HepG2 (cell line): ENCODE data around the gene BZW1. TPM values are rescaled to one million over a fixed set of nuclear protein-coding genes. Genes with fewer than 3 reads are reported as not detected.
A peak's percentile ranks its signal among the peaks of the same experiment; 100 is the strongest.

Source experiments
- AHR ChIP-seq: IDR thresholded peaks from 2 replicates; pipeline ENCODE4 v1.6.1; 2018; ENCODE audit warnings: missing genetic modification reagents, missing compliant biosample characterization
- CENPT ChIP-seq: sonication (generic); formaldehyde crosslinking; IDR thresholded peaks from 2 replicates; pipeline ENCODE4 v1.8.0; 2022; ENCODE audit warnings: low read depth, mild to moderate bottlenecking, moderate library complexity, missing genetic modification reagents
- EP300 ChIP-seq, 3 experiments: sonication (generic) in 1 of 3; formaldehyde crosslinking in 1 of 3; IDR thresholded peaks; 2 replicates each; pipeline versions ENCODE4 v1.5.1 to v1.6.1; 2011 to 2020; ENCODE audit warnings: low read depth in 2 of 3, low read length in 2 of 3, borderline replicate concordance in 1 of 3, improper control_type of control experiment in 1 of 3, mild to moderate bottlenecking in 1 of 3, missing genetic modification reagents in 1 of 3, moderate library complexity in 1 of 3
- ISX ChIP-seq: sonication (generic); formaldehyde crosslinking; conservative IDR thresholded peaks from 2 replicates; pipeline ENCODE4 v1.5.0; 2020; ENCODE audit warnings: missing genetic modification reagents
- RARG ChIP-seq: sonication (generic); formaldehyde crosslinking; IDR thresholded peaks from 2 replicates; pipeline ENCODE4 v1.4.0; 2020; ENCODE audit warnings: low read depth, mild to moderate bottlenecking, missing genetic modification reagents
- RNF2 ChIP-seq: fragments of 450-650 bp; conservative IDR thresholded peaks from 2 replicates; pipeline ENCODE4 v1.6.1; 2016; ENCODE audit warnings: low read depth
- SMAD1 ChIP-seq: sonication (generic); formaldehyde crosslinking; IDR thresholded peaks from 2 replicates; pipeline ENCODE4 v1.4.0; 2020; ENCODE audit warnings: missing genetic modification reagents, low read depth, mild to moderate bottlenecking, borderline replicate concordance
- SMARCE1 ChIP-seq: fragments of 450-650 bp; IDR thresholded peaks from 2 replicates; pipeline ENCODE4 v1.6.1; 2017; ENCODE audit warnings: borderline replicate concordance
- ZFP90 ChIP-seq: sonication (generic); formaldehyde crosslinking; IDR thresholded peaks from 2 replicates; pipeline ENCODE4 v1.8.0; 2022; ENCODE audit warnings: missing genetic modification reagents, mild to moderate bottlenecking, inconsistent platforms, borderline replicate concordance
- ZNF331 ChIP-seq: sonication (generic); formaldehyde crosslinking; IDR thresholded peaks from 2 replicates; pipeline ENCODE4 v1.4.0; 2020; ENCODE audit warnings: missing genetic modification reagents
- ZNF484 ChIP-seq: sonication (generic); formaldehyde crosslinking; IDR thresholded peaks from 2 replicates; pipeline ENCODE4 v1.5.1; 2020; ENCODE audit warnings: mild to moderate bottlenecking, low read depth, missing genetic modification reagents, borderline replicate concordance
- ZNF747 ChIP-seq: sonication (generic); formaldehyde crosslinking; IDR thresholded peaks from 2 replicates; pipeline ENCODE4 v1.8.1; 2023; ENCODE audit warnings: missing genetic modification reagents, mild to moderate bottlenecking, borderline replicate concordance
- ZNF883 ChIP-seq: sonication (generic); formaldehyde crosslinking; IDR thresholded peaks from 2 replicates; pipeline ENCODE4 v1.5.1; 2020; ENCODE audit warnings: mild to moderate bottlenecking, missing genetic modification reagents; ENCODE audit errors: not compliant biosample characterization
- polyA plus RNA-seq, 8 experiments: library from polyadenylated mRNA; depleted of rRNA in 3 of 8; stranded (reverse) in 7 of 8; unstranded in 1 of 8; fragments of >200 nt; fragmentation: Illumina TruSeq in 4 of 8; extraction: Trizol in 4 of 8; gene quantifications; 2 replicates each; pipeline versions ENCODE4 v1.2.1 to v1.2.3, GENCODE V29; 2011 to 2016; ENCODE audit warnings: low read depth in 4 of 8, missing spikeins in 1 of 8, mixed read lengths in 1 of 8; ENCODE audit not compliant: insufficient read depth in 1 of 8
- total RNA-seq, 5 experiments: library from RNA; depleted of rRNA; stranded (reverse); fragments of >200 nt; fragmentation: Illumina TruSeq; extraction: Trizol; gene quantifications; 2 replicates each; pipeline ENCODE4 v1.2.3, GENCODE V29; 2016; ENCODE audit warnings: low read depth in 1 of 5
- TF ChIP-seq, protein P1 (sequence below): sonication (generic); formaldehyde crosslinking; IDR thresholded peaks from 2 replicates; pipeline ENCODE4 v1.4.0; 2020; ENCODE audit warnings: missing genetic modification reagents
- TF ChIP-seq, protein P2 (sequence below): sonication (generic); formaldehyde crosslinking; IDR thresholded peaks from 2 replicates; pipeline ENCODE4 v1.5.0; 2020; ENCODE audit warnings: mild to moderate bottlenecking, missing genetic modification reagents, borderline replicate concordance
- TF ChIP-seq, protein P3 (sequence below): sonication (generic); formaldehyde crosslinking; IDR thresholded peaks from 2 replicates; pipeline ENCODE4 v1.5.0; 2020; ENCODE audit warnings: mild to moderate bottlenecking, missing genetic modification reagents
- TF ChIP-seq, protein P4 (sequence below): sonication (generic); formaldehyde crosslinking; IDR thresholded peaks from 2 replicates; pipeline ENCODE4 v1.5.1; 2020; ENCODE audit warnings: mild to moderate bottlenecking, missing genetic modification reagents, moderate library complexity

The BZW1 gene
- total and polyA plus RNA-seq, 2 of the 13 experiments (the other 11 are each of a cell fraction or from before 2014, with no cell fraction given) = 106 to 384 TPM

DNA sequence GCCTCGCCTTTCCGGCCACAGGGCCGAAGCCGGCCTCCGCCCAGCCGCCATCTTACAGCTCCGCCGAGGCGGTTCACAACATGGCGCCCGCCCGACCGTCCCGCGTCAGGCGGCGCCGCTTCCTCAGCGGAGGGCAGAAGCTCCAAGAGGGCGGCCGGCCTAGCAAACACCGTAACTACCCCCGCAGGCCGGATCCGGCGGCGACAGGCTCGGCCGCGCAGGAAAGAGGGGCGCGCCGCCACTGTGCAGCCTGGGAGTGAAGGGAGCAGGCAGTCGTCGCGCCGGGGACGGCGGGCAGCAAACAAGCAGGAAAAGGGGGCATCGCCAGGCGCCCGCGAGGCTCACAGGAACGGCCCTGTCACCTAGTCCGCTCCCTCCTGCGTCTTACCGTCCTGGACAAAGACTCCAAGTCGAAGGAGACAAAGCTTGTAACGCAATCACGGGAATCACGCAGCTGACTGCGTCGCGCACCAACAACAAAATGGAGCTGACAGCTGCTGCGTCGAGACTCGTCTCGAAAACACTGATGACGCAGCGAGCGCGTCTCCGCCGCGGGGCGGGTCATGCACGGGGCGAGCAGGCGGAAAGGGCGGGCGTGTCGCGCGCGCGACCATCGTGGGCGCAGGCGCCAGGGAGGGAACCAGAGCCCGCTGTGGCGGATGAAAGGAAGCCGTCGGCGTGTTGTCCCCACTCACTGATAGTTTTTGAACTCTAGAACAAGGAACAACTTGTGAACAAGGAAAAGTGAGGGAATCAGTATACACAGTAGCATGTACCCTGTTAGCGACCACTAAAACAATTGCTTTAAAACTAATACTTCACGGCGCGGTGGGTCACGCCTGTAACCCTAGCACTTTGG, 52.7 kb downstream of the BZW1 start, which contains the start of gene CLK1 (continued):
- TF ChIP-seq, protein P1, sequence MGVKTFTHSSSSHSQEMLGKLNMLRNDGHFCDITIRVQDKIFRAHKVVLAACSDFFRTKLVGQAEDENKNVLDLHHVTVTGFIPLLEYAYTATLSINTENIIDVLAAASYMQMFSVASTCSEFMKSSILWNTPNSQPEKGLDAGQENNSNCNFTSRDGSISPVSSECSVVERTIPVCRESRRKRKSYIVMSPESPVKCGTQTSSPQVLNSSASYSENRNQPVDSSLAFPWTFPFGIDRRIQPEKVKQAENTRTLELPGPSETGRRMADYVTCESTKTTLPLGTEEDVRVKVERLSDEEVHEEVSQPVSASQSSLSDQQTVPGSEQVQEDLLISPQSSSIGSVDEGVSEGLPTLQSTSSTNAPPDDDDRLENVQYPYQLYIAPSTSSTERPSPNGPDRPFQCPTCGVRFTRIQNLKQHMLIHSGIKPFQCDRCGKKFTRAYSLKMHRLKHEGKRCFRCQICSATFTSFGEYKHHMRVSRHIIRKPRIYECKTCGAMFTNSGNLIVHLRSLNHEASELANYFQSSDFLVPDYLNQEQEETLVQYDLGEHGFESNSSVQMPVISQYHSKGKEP (CRISPR knock-in tag) = peak; percentile 76; the same call in 1 of the 2 replicates
- TF ChIP-seq SMARCE1 = no peak
- peak; percentile 66; the same call in 1 of the 2 replicates for TF ChIP-seq RARG (CRISPR knock-in tag)
- peak; percentile 80; the same call in 1 of the 2 replicates for TF ChIP-seq AHR (CRISPR knock-in tag)
- TF ChIP-seq, protein P2, sequence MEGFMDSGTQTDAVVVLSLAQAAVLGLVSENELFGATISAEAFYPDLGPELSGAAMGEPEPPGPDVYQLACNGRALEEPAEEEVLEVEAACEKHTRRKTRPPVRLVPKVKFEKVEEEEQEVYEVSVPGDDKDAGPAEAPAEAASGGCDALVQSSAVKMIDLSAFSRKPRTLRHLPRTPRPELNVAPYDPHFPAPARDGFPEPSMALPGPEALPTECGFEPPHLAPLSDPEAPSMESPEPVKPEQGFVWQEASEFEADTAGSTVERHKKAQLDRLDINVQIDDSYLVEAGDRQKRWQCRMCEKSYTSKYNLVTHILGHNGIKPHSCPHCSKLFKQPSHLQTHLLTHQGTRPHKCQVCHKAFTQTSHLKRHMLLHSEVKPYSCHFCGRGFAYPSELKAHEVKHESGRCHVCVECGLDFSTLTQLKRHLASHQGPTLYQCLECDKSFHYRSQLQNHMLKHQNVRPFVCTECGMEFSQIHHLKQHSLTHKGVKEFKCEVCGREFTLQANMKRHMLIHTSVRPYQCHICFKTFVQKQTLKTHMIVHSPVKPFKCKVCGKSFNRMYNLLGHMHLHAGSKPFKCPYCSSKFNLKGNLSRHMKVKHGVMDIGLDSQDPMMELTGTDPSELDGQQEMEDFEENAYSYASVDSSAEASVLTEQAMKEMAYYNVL = peak; percentile 83
- TF ChIP-seq ZFP90 (CRISPR knock-in tag) = peak; percentile 99
- peak; percentile 98 for TF ChIP-seq ZNF883 (CRISPR knock-in tag)
- no peak for TF ChIP-seq CENPT
- no peak for TF ChIP-seq ZNF484 (CRISPR knock-in tag)
- TF ChIP-seq SMAD1 (CRISPR knock-in tag) = peak; percentile 84; the same call in 1 of the 2 replicates
- peak; percentile 94 for TF ChIP-seq ZNF331 (CRISPR knock-in tag)
- TF ChIP-seq ISX (CRISPR knock-in tag) = peak; percentile 96
- TF ChIP-seq, protein P3, sequence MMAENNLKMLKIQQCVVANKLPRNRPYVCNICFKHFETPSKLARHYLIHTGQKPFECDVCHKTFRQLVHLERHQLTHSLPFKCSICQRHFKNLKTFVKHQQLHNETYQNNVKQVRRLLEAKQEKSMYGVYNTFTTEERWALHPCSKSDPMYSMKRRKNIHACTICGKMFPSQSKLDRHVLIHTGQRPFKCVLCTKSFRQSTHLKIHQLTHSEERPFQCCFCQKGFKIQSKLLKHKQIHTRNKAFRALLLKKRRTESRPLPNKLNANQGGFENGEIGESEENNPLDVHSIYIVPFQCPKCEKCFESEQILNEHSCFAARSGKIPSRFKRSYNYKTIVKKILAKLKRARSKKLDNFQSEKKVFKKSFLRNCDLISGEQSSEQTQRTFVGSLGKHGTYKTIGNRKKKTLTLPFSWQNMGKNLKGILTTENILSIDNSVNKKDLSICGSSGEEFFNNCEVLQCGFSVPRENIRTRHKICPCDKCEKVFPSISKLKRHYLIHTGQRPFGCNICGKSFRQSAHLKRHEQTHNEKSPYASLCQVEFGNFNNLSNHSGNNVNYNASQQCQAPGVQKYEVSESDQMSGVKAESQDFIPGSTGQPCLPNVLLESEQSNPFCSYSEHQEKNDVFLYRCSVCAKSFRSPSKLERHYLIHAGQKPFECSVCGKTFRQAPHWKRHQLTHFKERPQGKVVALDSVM (CRISPR knock-in tag) = peak; percentile 54
- TF ChIP-seq ZNF747 = peak; percentile 98
- TF ChIP-seq, protein P4, sequence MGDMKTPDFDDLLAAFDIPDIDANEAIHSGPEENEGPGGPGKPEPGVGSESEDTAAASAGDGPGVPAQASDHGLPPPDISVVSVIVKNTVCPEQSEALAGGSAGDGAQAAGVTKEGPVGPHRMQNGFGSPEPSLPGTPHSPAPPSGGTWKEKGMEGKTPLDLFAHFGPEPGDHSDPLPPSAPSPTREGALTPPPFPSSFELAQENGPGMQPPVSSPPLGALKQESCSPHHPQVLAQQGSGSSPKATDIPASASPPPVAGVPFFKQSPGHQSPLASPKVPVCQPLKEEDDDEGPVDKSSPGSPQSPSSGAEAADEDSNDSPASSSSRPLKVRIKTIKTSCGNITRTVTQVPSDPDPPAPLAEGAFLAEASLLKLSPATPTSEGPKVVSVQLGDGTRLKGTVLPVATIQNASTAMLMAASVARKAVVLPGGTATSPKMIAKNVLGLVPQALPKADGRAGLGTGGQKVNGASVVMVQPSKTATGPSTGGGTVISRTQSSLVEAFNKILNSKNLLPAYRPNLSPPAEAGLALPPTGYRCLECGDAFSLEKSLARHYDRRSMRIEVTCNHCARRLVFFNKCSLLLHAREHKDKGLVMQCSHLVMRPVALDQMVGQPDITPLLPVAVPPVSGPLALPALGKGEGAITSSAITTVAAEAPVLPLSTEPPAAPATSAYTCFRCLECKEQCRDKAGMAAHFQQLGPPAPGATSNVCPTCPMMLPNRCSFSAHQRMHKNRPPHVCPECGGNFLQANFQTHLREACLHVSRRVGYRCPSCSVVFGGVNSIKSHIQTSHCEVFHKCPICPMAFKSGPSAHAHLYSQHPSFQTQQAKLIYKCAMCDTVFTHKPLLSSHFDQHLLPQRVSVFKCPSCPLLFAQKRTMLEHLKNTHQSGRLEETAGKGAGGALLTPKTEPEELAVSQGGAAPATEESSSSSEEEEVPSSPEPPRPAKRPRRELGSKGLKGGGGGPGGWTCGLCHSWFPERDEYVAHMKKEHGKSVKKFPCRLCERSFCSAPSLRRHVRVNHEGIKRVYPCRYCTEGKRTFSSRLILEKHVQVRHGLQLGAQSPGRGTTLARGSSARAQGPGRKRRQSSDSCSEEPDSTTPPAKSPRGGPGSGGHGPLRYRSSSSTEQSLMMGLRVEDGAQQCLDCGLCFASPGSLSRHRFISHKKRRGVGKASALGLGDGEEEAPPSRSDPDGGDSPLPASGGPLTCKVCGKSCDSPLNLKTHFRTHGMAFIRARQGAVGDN (CRISPR knock-in tag) = peak; percentile 99
- TF ChIP-seq EP300 (IDR thresholded peaks at IDR 0.05; ENCODE audit: low read depth in 2 of 2, low read length in 2 of 2) = peak; percentile 27 to 54; a peak in 2 of 4 replicates
- peak; percentile 64 for TF ChIP-seq EP300 (CRISPR knock-in tag; IDR thresholded peaks at IDR 0.05; ENCODE audit: borderline replicate concordance)
- TF ChIP-seq RNF2 = peak; percentile 55
